ENCODE data around the gene GLIPR1L2.

DNA sequence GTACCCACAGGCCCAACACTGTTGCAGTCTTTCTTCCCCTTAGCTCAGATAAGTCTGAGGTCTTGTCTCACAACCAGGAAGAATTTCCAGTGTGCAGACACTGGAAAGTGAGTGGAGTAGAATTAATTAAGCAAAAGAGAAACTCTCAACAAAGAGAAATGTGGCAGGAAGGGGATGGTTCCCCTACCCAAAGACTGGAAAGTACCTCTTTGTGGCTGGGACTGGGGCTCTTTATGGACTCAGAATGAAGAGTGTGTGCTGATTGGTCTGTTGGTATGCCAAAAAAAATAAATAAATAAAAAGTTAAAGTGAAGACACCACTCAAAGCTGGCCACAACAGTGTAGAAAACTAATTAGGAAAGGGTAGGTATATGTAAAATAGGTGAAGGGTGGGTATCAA lies 30.0 kb upstream of the GLIPR1L2 start:
- TF ChIP-seq, protein P1, sequence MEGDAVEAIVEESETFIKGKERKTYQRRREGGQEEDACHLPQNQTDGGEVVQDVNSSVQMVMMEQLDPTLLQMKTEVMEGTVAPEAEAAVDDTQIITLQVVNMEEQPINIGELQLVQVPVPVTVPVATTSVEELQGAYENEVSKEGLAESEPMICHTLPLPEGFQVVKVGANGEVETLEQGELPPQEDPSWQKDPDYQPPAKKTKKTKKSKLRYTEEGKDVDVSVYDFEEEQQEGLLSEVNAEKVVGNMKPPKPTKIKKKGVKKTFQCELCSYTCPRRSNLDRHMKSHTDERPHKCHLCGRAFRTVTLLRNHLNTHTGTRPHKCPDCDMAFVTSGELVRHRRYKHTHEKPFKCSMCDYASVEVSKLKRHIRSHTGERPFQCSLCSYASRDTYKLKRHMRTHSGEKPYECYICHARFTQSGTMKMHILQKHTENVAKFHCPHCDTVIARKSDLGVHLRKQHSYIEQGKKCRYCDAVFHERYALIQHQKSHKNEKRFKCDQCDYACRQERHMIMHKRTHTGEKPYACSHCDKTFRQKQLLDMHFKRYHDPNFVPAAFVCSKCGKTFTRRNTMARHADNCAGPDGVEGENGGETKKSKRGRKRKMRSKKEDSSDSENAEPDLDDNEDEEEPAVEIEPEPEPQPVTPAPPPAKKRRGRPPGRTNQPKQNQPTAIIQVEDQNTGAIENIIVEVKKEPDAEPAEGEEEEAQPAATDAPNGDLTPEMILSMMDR (conservative IDR thresholded peaks at IDR 0.05; ENCODE audit: low read depth, low read length) = no peak
- no peak for TF ChIP-seq EZH2 (IDR thresholded peaks at IDR 0.05; ENCODE audit: borderline replicate concordance, low read depth, low read length, poor library complexity, severe bottlenecking)

All from A673 (cell line).